B cell (primary cell): ENCODE results near the gene PYCR2. TPM values are rescaled to one million over a fixed set of nuclear protein-coding genes. Genes with fewer than 3 reads are reported as not detected.

Experiments used
- ATAC-seq: fragments of 200-7000 bp; cut with Tn5 transposase; one replicate; pipeline ENCODE4 v1.10.0; 2021; ENCODE audit warnings: low read depth, mild to moderate bottlenecking, moderate number of reproducible peaks, moderate library complexity
- CTCF ChIA-PET: fragments of 350-600 bp; sonication (Branson Sonifier 250); formaldehyde crosslinking; loops from one replicate; lab custom pipeline; 2021; ENCODE audit warnings: antibody characterized with exemption, inconsistent platforms; lab: Charles Lee
- POLR2A ChIA-PET: fragments of 350-600 bp; sonication (Branson Sonifier 250); formaldehyde crosslinking; loops from one replicate; lab custom pipeline; 2021; ENCODE audit warnings: antibody characterized with exemption; lab: Charles Lee
- DNase-seq: peaks from one replicate; pipeline ENCODE4 v3.0.0; 2013
- H2AFZ ChIP-seq: 2 replicates; pipeline ENCODE4 v1.6.1; 2012; ENCODE audit warnings: mild to moderate bottlenecking, low read depth, low read length; ENCODE audit not compliant: insufficient read depth, poor library complexity, severe bottlenecking
- H3K27ac ChIP-seq, 2 donors: 1 replicate in 1 of 2; 2 replicates in 1 of 2; pipeline ENCODE4 v1.5.1; 2012 to 2013; ENCODE audit warnings: low read length in 2 of 2, mild to moderate bottlenecking in 2 of 2, moderate library complexity in 1 of 2
- H3K27me3 ChIP-seq, 4 experiments: fragments of 200-600 bp in 1 of 4; sonication (generic) in 1 of 4; replicated peaks in 1 of 4; 1 replicate in 2 of 4; 2 replicates in 2 of 4; pipeline versions ENCODE4 v1.6.1 to v1.7.0; 2013 to 2016; ENCODE audit warnings: low read length in 3 of 4, mild to moderate bottlenecking in 2 of 4, mixed read lengths in 1 of 4, moderate library complexity in 1 of 4; ENCODE audit not compliant: insufficient read depth in 4 of 4, control insufficient read depth in 3 of 4; ENCODE audit errors: control extremely low read depth in 1 of 4
- H3K36me3 ChIP-seq, 2 experiments: replicated peaks in 1 of 2; 1 replicate in 1 of 2; 2 replicates in 1 of 2; pipeline versions ENCODE4 v1.6.1 to v1.7.1; 2013; ENCODE audit warnings: low read length in 1 of 2; ENCODE audit not compliant: insufficient read depth in 2 of 2, control insufficient read depth in 1 of 2; ENCODE audit errors: control extremely low read depth in 1 of 2, extremely low read depth in 1 of 2
- H3K4me1 ChIP-seq, 2 donors: fragments of 200-600 bp in 1 of 2; sonication (generic) in 1 of 2; 1 replicate in 1 of 2; 2 replicates in 1 of 2; pipeline versions ENCODE4 v1.5.1 to v1.6.1; 2013 to 2017; ENCODE audit warnings: low read length in 2 of 2; ENCODE audit not compliant: control insufficient read depth in 2 of 2, insufficient read depth in 2 of 2
- H3K4me2 ChIP-seq: replicated peaks from 2 replicates; pipeline ENCODE3; 2012; ENCODE audit warnings: mild to moderate bottlenecking, low read depth, low read length; ENCODE audit not compliant: poor library complexity, severe bottlenecking
- H3K4me3 ChIP-seq, 5 experiments: fragments of 200-600 bp in 1 of 5; sonication (generic) in 1 of 5; 1 replicate in 3 of 5; 2 replicates in 2 of 5; pipeline versions ENCODE4 v1.5.1 to v1.7.0; 2011 to 2016; ENCODE audit warnings: low read length in 4 of 5, mild to moderate bottlenecking in 4 of 5, low read depth in 2 of 5, control low read depth in 1 of 5, moderate library complexity in 1 of 5; ENCODE audit not compliant: insufficient read depth in 1 of 5; ENCODE audit errors: control extremely low read depth in 1 of 5, extremely low read depth in 1 of 5
- H3K79me2 ChIP-seq: fragments of 200-600 bp; sonication (generic); one replicate; pipeline ENCODE4 v1.6.0; 2016; ENCODE audit warnings: low read length; ENCODE audit not compliant: control insufficient read depth, insufficient read depth
- H3K9ac ChIP-seq: fragments of 200-600 bp; sonication (generic); 2 replicates; pipeline ENCODE4 v1.6.1; 2017; ENCODE audit warnings: mild to moderate bottlenecking, low read length, moderate library complexity
- H3K9me3 ChIP-seq, 3 donors: one replicate each; pipeline versions ENCODE4 v1.6.1 to v1.7.1; 2013; ENCODE audit warnings: low read length in 2 of 3; ENCODE audit not compliant: control insufficient read depth in 2 of 3, insufficient read depth in 1 of 3; ENCODE audit errors: control extremely low read depth in 1 of 3
- H4K20me1 ChIP-seq: 2 replicates; pipeline ENCODE4 v1.6.0; 2012; ENCODE audit warnings: mild to moderate bottlenecking, low read length; ENCODE audit not compliant: insufficient read depth, control insufficient read depth, poor library complexity, severe bottlenecking
- H3K27ac Mint-ChIP-seq: one replicate; pipeline ENCODE4 v1.8.0; 2021; ENCODE audit warnings: mixed read lengths
- H3K27me3 Mint-ChIP-seq: one replicate; pipeline ENCODE4 v1.8.0; 2021; ENCODE audit warnings: mixed read lengths
- H3K4me1 Mint-ChIP-seq: one replicate; pipeline ENCODE4 v1.8.0; 2021; ENCODE audit warnings: mixed read lengths
- H3K4me3 Mint-ChIP-seq: one replicate; pipeline ENCODE4 v1.8.0; 2021; ENCODE audit warnings: mixed read lengths
- H3K9me3 Mint-ChIP-seq: one replicate; pipeline ENCODE4 v1.8.0; 2022; ENCODE audit warnings: mixed read lengths; ENCODE audit not compliant: insufficient read depth
- CTCF ChIP-seq: fragments of 200-600 bp; IDR thresholded peaks from one replicate; pipeline ENCODE4 v1.8.0; 2022; ENCODE audit warnings: antibody characterized with exemption, mild to moderate bottlenecking
- EZH2 ChIP-seq: IDR thresholded peaks from 2 replicates; pipeline ENCODE4 v1.6.1; 2012; ENCODE audit warnings: borderline replicate concordance, low read depth, mild to moderate bottlenecking, moderate library complexity, low read length; ENCODE audit not compliant: insufficient read depth, poor library complexity, severe bottlenecking
- WGBS: methylation state at CpG from one replicate; pipeline ENCODE4 v1.1.5; 2013; ENCODE audit warnings: missing lambda C conversion rate; ENCODE audit not compliant: insufficient coverage; 5-methylcytosine and 5-hydroxymethylcytosine counted together
- intact Hi-C: fragments of 100-400 bp; cut with micrococcal nuclease; formaldehyde crosslinking; loops from one replicate; pipeline ENCODE4 v1.10.0; 2022
- polyA plus RNA-seq: library from polyadenylated mRNA; depleted of rRNA; stranded (reverse); fragments of >200 nt; gene quantifications from 2 replicates; pipeline ENCODE4 v1.2.3, GENCODE V29; 2012
- total RNA-seq, 2 donors: library from RNA; stranded (reverse); fragments of 120-200 nt in 1 of 2; gene quantifications; 1 replicate in 1 of 2; 2 replicates in 1 of 2; pipeline versions ENCODE4 v1.2.3 to v1.2.4, GENCODE V29; 2013 to 2022

Gene PYCR2
- total and polyA plus RNA-seq, 2 donors (not counting 1 experiment from before 2014, with no cell fraction given) = 113 to 134 TPM

DNA sequence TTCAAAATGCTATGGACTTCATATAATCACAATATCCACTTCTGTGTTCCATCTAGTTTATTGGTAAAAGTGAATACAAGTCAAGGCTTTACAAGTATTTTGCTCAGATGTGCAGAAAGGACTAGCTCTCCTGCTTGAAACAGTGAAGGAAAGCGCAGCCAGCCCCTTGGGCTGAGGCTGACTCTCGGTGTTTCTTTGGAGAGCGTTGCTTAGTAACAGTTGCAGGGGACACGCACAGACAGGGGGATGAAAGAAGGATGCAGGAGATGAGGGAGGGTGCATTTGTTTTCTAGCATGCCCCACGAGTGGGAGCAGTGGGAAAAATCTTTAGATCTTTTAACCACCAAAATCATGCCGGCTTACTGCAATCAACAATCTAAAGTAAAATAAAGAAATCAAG lies 9.1 kb downstream of the PYCR2 start:
- H3K27me3 Mint-ChIP-seq = no peaks in the 10 kb centered on the region
- Histone ChIP-seq H3K4me3 (no peak overlapping the region), H3K27ac (no peak overlapping the region), H3K79me2 (no peaks in the 10 kb centered on the region), H3K9me3 (peaks cover 0 to 4% (median 0%) of the 10 kb centered on the region in 3 donors), H2AFZ (no peak overlapping the region), H3K9ac (no peak overlapping the region), H3K4me1 (peaks cover 18 to 19% of the 10 kb centered on the region in 2 donors), H3K36me3 (peaks cover 4 to 30% of the 10 kb centered on the region in 2 experiments), H3K27me3 (no peaks in the 10 kb centered on the region), H4K20me1 (peaks cover under 1% of the 10 kb centered on the region), H3K4me2 (no peak overlapping the region)
- no peak for TF ChIP-seq EZH2
- TF ChIP-seq CTCF = no peak
- POLR2A ChIA-PET = no interaction called here
- no peaks in the 10 kb centered on the region for H3K9me3 Mint-ChIP-seq
- peaks cover 16% of the 10 kb centered on the region for H3K4me1 Mint-ChIP-seq
- WGBS = 93% methylated on average over 3 of the region's 6 CpGs
- intact Hi-C loops = loop anchor here (10.0 kb wide), 1 partner anchor 360 kb away; no protein-coding TSS in a partner anchor
- H3K4me3 Mint-ChIP-seq = no peak overlapping the region
- CTCF ChIA-PET = interaction anchor here (1.3 kb wide), 1 partner anchor 440 kb away, joined by 3 read pairs; no protein-coding TSS in a partner anchor
- H3K27ac Mint-ChIP-seq = no peak overlapping the region
- ATAC-seq (no peak), DNase-seq (no peak)

DNA sequence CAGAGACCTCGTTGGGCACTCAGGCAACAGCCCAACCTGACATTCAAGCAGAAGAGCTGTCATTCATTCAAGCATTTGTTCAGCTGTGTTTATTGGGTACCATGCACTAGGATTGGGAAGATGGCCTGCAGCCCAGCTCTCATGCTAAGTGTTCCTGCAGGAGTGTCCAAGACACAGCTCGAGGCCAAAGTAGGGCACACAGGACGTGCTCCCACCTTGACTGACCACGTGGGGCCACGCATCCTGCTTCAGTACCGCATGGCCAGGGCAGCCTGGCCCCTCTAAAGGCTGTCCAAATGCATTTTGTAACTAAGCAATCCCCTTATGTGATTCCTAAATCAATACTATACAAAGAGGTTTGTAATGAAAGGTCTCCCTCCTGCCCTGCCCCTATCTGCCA lies 9.7 kb downstream of the PYCR2 start:
- H3K36me3 ChIP-seq = peaks cover 4 to 24% of the 10 kb centered on the region in 2 experiments
- POLR2A ChIA-PET = no interaction called here
- H3K27me3 ChIP-seq = no peaks in the 10 kb centered on the region
- H3K9ac ChIP-seq = no peak overlapping the region
- H3K79me2 ChIP-seq = no peaks in the 10 kb centered on the region
- H4K20me1 ChIP-seq = no peaks in the 10 kb centered on the region
- TF ChIP-seq CTCF (no peak), EZH2 (no peak)
- no peak for DNase-seq
- Mint-ChIP-seq H3K27ac (no peak overlapping the region), H3K4me1 (peaks cover 20% of the 10 kb centered on the region), H3K27me3 (no peaks in the 10 kb centered on the region), H3K9me3 (no peaks in the 10 kb centered on the region), H3K4me3 (no peak overlapping the region)
- H3K27ac ChIP-seq = no peak overlapping the region
- H3K4me1 ChIP-seq = peaks cover 23 to 25% of the 10 kb centered on the region in 2 donors
- CTCF ChIA-PET = interaction anchor here (1.3 kb wide), 1 partner anchor 440 kb away, joined by 3 read pairs; no protein-coding TSS in a partner anchor
- H3K4me3 ChIP-seq = no peak overlapping the region
- 91% methylated on average over 4 of the region's 6 CpGs for WGBS
- peaks cover 0 to 4% (median 0%) of the 10 kb centered on the region in 3 donors for H3K9me3 ChIP-seq
- intact Hi-C loops = loop anchor here (10.0 kb wide), 1 partner anchor 360 kb away; no protein-coding TSS in a partner anchor
- H3K4me2 ChIP-seq = no peak overlapping the region
- H2AFZ ChIP-seq = no peak overlapping the region
- ATAC-seq = no peak
